Loucy (cell line): ENCODE data around the gene FARS2.
A peak's percentile ranks its signal among the peaks of the same experiment; 100 is the strongest.

Experiments
- H2AFZ ChIP-seq: fragments of 200-600 bp; sonication (generic); 2 replicates; pipeline ENCODE4 v1.6.0; 2016; ENCODE audit warnings: antibody characterized with exemption, mild to moderate bottlenecking, low read length, moderate library complexity
- H3F3A ChIP-seq: fragments of 200-600 bp; 2 replicates; pipeline ENCODE4 v1.6.0; 2016; ENCODE audit warnings: antibody characterized with exemption, low read depth, mild to moderate bottlenecking
- H3K27me3 ChIP-seq: fragments of 200-600 bp; sonication (generic); 2 replicates; pipeline ENCODE4 v1.6.1; 2014; ENCODE audit warnings: low read length, mild to moderate bottlenecking; ENCODE audit not compliant: insufficient read depth, poor library complexity, severe bottlenecking
- H3K36me3 ChIP-seq: fragments of 200-600 bp; sonication (generic); 2 replicates; pipeline ENCODE4 v1.6.1; 2016; ENCODE audit warnings: low read length; ENCODE audit not compliant: insufficient read depth
- H3K4me1 ChIP-seq: fragments of 200-600 bp; sonication (generic); 2 replicates; pipeline ENCODE4 v1.5.1; 2014; ENCODE audit warnings: low read length, mild to moderate bottlenecking; ENCODE audit not compliant: insufficient read depth, poor library complexity, severe bottlenecking
- H3K4me2 ChIP-seq: fragments of 200-600 bp; sonication (generic); 2 replicates; pipeline ENCODE4 v1.6.0; 2014; ENCODE audit warnings: antibody characterized with exemption, low read length, low read depth, mild to moderate bottlenecking; ENCODE audit not compliant: poor library complexity, severe bottlenecking
- H3K4me3 ChIP-seq: fragments of 200-600 bp; sonication (generic); 2 replicates; pipeline ENCODE4 v1.5.1; 2014; ENCODE audit warnings: low read length, mild to moderate bottlenecking, mixed read lengths; ENCODE audit not compliant: poor library complexity, severe bottlenecking
- H3K79me2 ChIP-seq: fragments of 200-600 bp; sonication (generic); 2 replicates; pipeline ENCODE4 v1.6.1; 2014; ENCODE audit warnings: low read length; ENCODE audit not compliant: insufficient read depth
- H3K9ac ChIP-seq: fragments of 200-600 bp; sonication (generic); 2 replicates; pipeline ENCODE4 v1.6.0; 2014; ENCODE audit warnings: mild to moderate bottlenecking, low read depth, low read length, moderate library complexity; ENCODE audit not compliant: poor library complexity, severe bottlenecking
- H3K9me2 ChIP-seq: fragments of 200-600 bp; sonication (generic); replicated peaks from 2 replicates; pipeline ENCODE4 v1.6.1; 2016; ENCODE audit warnings: low read depth, low read length, mixed read lengths
- H3K9me3 ChIP-seq: fragments of 200-600 bp; sonication (generic); 2 replicates; pipeline ENCODE4 v1.6.1; 2014; ENCODE audit warnings: mild to moderate bottlenecking, antibody characterized with exemption, low read length, low read depth; ENCODE audit not compliant: insufficient read depth
- H4K20me1 ChIP-seq: fragments of 200-600 bp; sonication (generic); 2 replicates; pipeline ENCODE4 v1.6.0; 2014; ENCODE audit warnings: antibody characterized with exemption, low read length, mild to moderate bottlenecking; ENCODE audit not compliant: insufficient read depth, poor library complexity, severe bottlenecking
- CTCF ChIP-seq: fragments of 200-600 bp; sonication (generic); conservative IDR thresholded peaks from 2 replicates; pipeline ENCODE4 v1.5.1; 2014; ENCODE audit warnings: mild to moderate bottlenecking, antibody characterized with exemption, low read length
- EZH2phosphoT487 ChIP-seq: fragments of 200-600 bp; IDR thresholded peaks from 2 replicates; pipeline ENCODE4 v1.6.1; 2018; ENCODE audit warnings: antibody characterized with exemption, mild to moderate bottlenecking, moderate library complexity, borderline replicate concordance

Gene FARS2

GRCh38 chr6:5531853-5532375 lies 270.6 kb downstream of the FARS2 start:
- no peaks in the 10 kb centered on the region for H3F3A ChIP-seq
- no peaks in the 10 kb centered on the region for H4K20me1 ChIP-seq

DNA sequence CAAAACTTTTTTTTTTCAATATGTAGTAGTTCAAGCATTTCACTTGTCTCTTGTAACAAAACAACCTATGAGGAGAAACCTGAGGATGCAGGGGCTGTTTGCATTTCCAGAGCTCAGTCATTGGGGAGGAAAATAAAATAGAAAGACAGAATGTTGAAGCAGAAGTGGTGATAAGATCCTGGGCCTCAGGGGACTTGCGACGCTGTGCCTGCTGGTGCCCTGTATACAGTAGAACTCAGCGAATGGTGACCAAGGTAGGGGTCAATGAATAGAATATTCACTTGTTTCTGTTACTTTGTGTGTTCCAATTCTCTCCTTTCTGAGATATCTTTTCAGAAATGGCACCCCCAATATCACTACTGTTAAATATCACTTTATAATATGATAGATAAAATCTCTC lies 271.6 kb downstream of the FARS2 start:
- peaks cover 24% of the 10 kb centered on the region for H3K4me1 ChIP-seq

More at GRCh38 chr6:5531853-5532375, 270.6 kb downstream of the FARS2 start:
- no peaks in the 10 kb centered on the region for H3K79me2 ChIP-seq
- H2AFZ ChIP-seq, result no peak overlapping the region
- no peaks in the 10 kb centered on the region for H3K27me3 ChIP-seq
- no peaks in the 10 kb centered on the region for H3K9me2 ChIP-seq
- H3K9ac ChIP-seq, result no peak overlapping the region
- no peaks in the 10 kb centered on the region for H3K36me3 ChIP-seq
- H3K9me3 ChIP-seq, result no peaks in the 10 kb centered on the region
- TF ChIP-seq EZH2phosphoT487 (no peak), CTCF (no peak)
- no peak overlapping the region for H3K4me3 ChIP-seq
- H3K4me2 ChIP-seq, result peak overlapping the region; percentile 0
- peaks cover 22% of the 10 kb centered on the region for H3K4me1 ChIP-seq

GRCh38 chr6:5534643-5535042 lies 273.3 kb downstream of the FARS2 start:
- H4K20me1 ChIP-seq, result no peaks in the 10 kb centered on the region
- H3F3A ChIP-seq, result no peaks in the 10 kb centered on the region
- H3K4me3 ChIP-seq, result no peak overlapping the region
- no peaks in the 10 kb centered on the region for H3K36me3 ChIP-seq
- no peaks in the 10 kb centered on the region for H3K27me3 ChIP-seq
- H3K4me2 ChIP-seq, result peak overlapping the region; percentile 1
- no peaks in the 10 kb centered on the region for H3K9me3 ChIP-seq
- no peak overlapping the region for H2AFZ ChIP-seq
- peaks cover 24% of the 10 kb centered on the region for H3K4me1 ChIP-seq
- TF ChIP-seq CTCF (no peak), EZH2phosphoT487 (no peak)
- no peaks in the 10 kb centered on the region for H3K9me2 ChIP-seq
- H3K79me2 ChIP-seq, result no peaks in the 10 kb centered on the region
- H3K9ac ChIP-seq, result no peak overlapping the region

More for the DNA sequence above, 271.6 kb downstream of the FARS2 start:
- Histone ChIP-seq H3K9ac (no peak overlapping the region), H3K79me2 (no peaks in the 10 kb centered on the region), H3K4me3 (no peak overlapping the region), H3F3A (no peaks in the 10 kb centered on the region), H2AFZ (no peak overlapping the region), H3K9me3 (no peaks in the 10 kb centered on the region), H3K27me3 (no peaks in the 10 kb centered on the region), H3K4me2 (no peak overlapping the region), H4K20me1 (no peaks in the 10 kb centered on the region), H3K9me2 (no peaks in the 10 kb centered on the region), H3K36me3 (no peaks in the 10 kb centered on the region)
- no peak for TF ChIP-seq CTCF
- TF ChIP-seq EZH2phosphoT487, result no peak
